GM12864 (cell line): ENCODE results near the gene MASP1.

Experiments used
- DNase-seq: peaks from one replicate; pipeline ENCODE4 v3.0.0-alpha.2; 2011; ENCODE audit warnings: low read depth
- H3K4me3 ChIP-seq: 2 replicates; pipeline ENCODE4 v1.5.1; 2011; ENCODE audit warnings: mild to moderate bottlenecking, low read depth, low read length, control low read depth
- CTCF ChIP-seq: IDR thresholded peaks from 2 replicates; pipeline ENCODE4 v1.5.1; 2011; ENCODE audit warnings: low read depth, mild to moderate bottlenecking, moderate library complexity, low read length, control low read depth, inconsistent platforms; ENCODE audit errors: missing control alignments

MASP1 gene

GRCh38 chr3:187185759-187186158 lies 105.8 kb downstream of the MASP1 start:
- no peak overlapping the region for H3K4me3 ChIP-seq

More at GRCh38 chr3:187185759-187186158, 105.8 kb downstream of the MASP1 start:
- DNase-seq: no peak
- TF ChIP-seq CTCF: no peak
